Spinal cord (tissue), 10 donors: ENCODE results near the gene PARVA. TPM values are rescaled to one million over a fixed set of nuclear protein-coding genes. Genes with fewer than 3 reads are reported as not detected.

ENCODE experiments used
- DNase-seq, 6 donors: peaks; one replicate each; pipeline versions ENCODE4 v3.0.0 to v3.0.0-alpha.2; 2013 to 2015; ENCODE audit warnings: low spot score in 6 of 6, low read depth in 4 of 6
- H3K27ac ChIP-seq: one replicate; pipeline ENCODE4 v1.5.1; 2013; ENCODE audit warnings: low read depth, low read length, control low read depth
- H3K27me3 ChIP-seq: one replicate; pipeline ENCODE4 v1.6.1; 2013; ENCODE audit warnings: low read length; ENCODE audit not compliant: control insufficient read depth, insufficient read depth
- H3K36me3 ChIP-seq: one replicate; pipeline ENCODE4 v1.6.1; 2013; ENCODE audit warnings: low read length; ENCODE audit not compliant: control insufficient read depth, insufficient read depth
- H3K4me1 ChIP-seq: one replicate; pipeline ENCODE4 v1.6.1; 2013; ENCODE audit warnings: low read length; ENCODE audit not compliant: control insufficient read depth, insufficient read depth
- H3K4me3 ChIP-seq: one replicate; pipeline ENCODE4 v1.5.1; 2013; ENCODE audit warnings: low read depth, low read length, control low read depth
- H3K9me3 ChIP-seq: one replicate; pipeline ENCODE4 v1.6.1; 2013; ENCODE audit warnings: low read length; ENCODE audit not compliant: control insufficient read depth, insufficient read depth
- WGBS: methylation state at CpG from one replicate; pipeline ENCODE4 v1.1.5; 2013; ENCODE audit warnings: missing lambda C conversion rate; ENCODE audit not compliant: insufficient coverage; 5-methylcytosine and 5-hydroxymethylcytosine counted together
- polyA plus RNA-seq, 2 donors: library from polyadenylated mRNA; unstranded; fragments of 120-200 nt; gene quantifications; one replicate each; pipeline ENCODE4 v1.2.1, GENCODE V29; 2013; ENCODE audit not compliant: insufficient read length in 2 of 2
- total RNA-seq, 2 donors: library from RNA; depleted of rRNA in 1 of 2; stranded (reverse); fragments of 120-200 nt in 1 of 2; fragments of >200 nt in 1 of 2; gene quantifications; one replicate each; pipeline versions ENCODE4 v1.2.3 to v1.2.4, GENCODE V29; 2013 to 2014
- donor health status: healthy.

PARVA gene
- total and polyA plus RNA-seq, 4 donors = 19.1 to 36.3 (median 33.3) TPM

- H3K36me3 ChIP-seq = peaks cover 5% of the 10 kb centered on the region
- 100% methylated on average over 1 of the region's 4 CpGs for WGBS
- H3K27ac ChIP-seq = no peak overlapping the region
Observed at GRCh38 chr11:12478743-12479142, 101.4 kb downstream of the PARVA start.

DNA sequence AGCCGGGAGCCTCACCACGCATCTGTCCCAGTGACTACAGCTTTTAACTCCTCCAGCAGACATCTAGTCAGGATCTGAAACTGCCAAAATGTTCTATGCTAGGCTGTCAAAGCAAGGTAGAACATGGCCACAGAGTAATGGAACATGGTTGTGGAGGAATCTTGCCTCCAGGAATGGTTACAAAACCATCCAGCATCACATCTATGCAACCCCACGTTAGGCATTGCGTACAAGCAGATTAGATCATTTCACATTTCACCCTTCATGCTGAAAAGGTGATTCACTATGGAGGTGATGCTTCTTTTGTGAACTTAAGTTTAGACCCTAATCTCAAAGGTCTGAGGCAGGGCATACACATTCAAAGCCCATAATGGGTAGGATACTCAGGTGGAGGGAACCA, 103.0 kb downstream of the PARVA start:
- no peaks in the 10 kb centered on the region for H3K27me3 ChIP-seq
- no peak overlapping the region for H3K27ac ChIP-seq
- peaks cover 5% of the 10 kb centered on the region for H3K36me3 ChIP-seq
- no peaks in the 10 kb centered on the region for H3K4me1 ChIP-seq
- WGBS = 92% methylated on average over 2 of the region's 4 CpGs
- no peak for DNase-seq
- H3K4me3 ChIP-seq = no peak overlapping the region
- H3K9me3 ChIP-seq = no peaks in the 10 kb centered on the region

More at GRCh38 chr11:12478743-12479142, 101.4 kb downstream of the PARVA start:
- H3K27me3 ChIP-seq = no peaks in the 10 kb centered on the region
- DNase-seq = no peak
- no peaks in the 10 kb centered on the region for H3K9me3 ChIP-seq
- no peaks in the 10 kb centered on the region for H3K4me1 ChIP-seq
- no peak overlapping the region for H3K4me3 ChIP-seq

DNA sequence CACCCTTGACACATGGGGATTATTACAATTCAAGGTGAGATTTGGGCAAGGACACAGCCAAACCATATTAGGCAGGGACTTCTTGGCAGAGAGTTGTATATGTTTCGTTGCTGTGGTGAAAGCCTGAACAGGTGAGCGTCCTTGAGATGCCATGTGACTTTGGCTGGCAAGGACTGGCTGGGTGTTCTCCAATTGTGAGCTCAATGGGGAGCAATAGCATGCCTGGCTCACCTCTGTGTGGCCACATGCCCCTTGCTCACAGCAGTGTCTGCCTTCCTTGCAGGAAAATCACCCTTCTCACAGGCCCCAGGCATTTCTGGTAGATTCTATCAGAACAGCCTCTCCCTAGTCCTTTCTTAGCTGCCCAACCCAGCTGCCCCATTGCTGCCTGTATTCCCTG, 105.5 kb downstream of the PARVA start:
- no peak overlapping the region for H3K4me3 ChIP-seq
- no peak overlapping the region for H3K27ac ChIP-seq
- H3K9me3 ChIP-seq = no peaks in the 10 kb centered on the region
- H3K36me3 ChIP-seq = no peaks in the 10 kb centered on the region
- H3K27me3 ChIP-seq = no peaks in the 10 kb centered on the region
- DNase-seq = no peak
- 100% methylated on average over 2 of the region's 2 CpGs for WGBS
- no peaks in the 10 kb centered on the region for H3K4me1 ChIP-seq

- no peaks in the 10 kb centered on the region for H3K27me3 ChIP-seq
- H3K27ac ChIP-seq = no peak overlapping the region
- no peaks in the 10 kb centered on the region for H3K9me3 ChIP-seq
- DNase-seq = no peak
- H3K36me3 ChIP-seq = no peaks in the 10 kb centered on the region
- H3K4me3 ChIP-seq = no peak overlapping the region
- 100% methylated on average over 3 of the region's 5 CpGs for WGBS
- H3K4me1 ChIP-seq = no peaks in the 10 kb centered on the region
Observed at GRCh38 chr11:12483604-12484003, 106.2 kb downstream of the PARVA start.

DNA sequence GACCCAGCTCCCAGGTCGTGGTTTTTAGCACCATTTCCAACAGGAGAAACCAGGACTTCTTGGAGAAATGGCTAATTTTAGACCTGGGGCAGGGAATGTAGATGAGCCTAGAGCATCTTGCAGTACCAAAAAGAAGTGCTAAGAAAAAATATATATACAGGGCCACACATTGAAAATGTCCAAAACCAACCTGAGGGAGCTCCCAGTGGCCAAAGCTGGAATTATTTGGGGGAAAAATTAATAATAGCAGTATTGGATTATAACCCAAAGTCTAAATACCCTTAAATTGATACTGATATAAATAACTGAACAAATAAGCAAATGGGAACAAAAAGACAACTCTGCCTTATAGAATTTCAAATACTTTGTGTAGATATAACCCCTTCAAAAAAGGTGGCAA, 108.0 kb downstream of the PARVA start:
- H3K27me3 ChIP-seq = no peaks in the 10 kb centered on the region
- 25% methylated on average over 1 of the region's 1 CpG for WGBS
- H3K9me3 ChIP-seq = peaks cover 1% of the 10 kb centered on the region
- H3K36me3 ChIP-seq = no peaks in the 10 kb centered on the region
- H3K4me1 ChIP-seq = no peaks in the 10 kb centered on the region
- H3K27ac ChIP-seq = no peak overlapping the region
- DNase-seq = no peak
- no peak overlapping the region for H3K4me3 ChIP-seq

DNA sequence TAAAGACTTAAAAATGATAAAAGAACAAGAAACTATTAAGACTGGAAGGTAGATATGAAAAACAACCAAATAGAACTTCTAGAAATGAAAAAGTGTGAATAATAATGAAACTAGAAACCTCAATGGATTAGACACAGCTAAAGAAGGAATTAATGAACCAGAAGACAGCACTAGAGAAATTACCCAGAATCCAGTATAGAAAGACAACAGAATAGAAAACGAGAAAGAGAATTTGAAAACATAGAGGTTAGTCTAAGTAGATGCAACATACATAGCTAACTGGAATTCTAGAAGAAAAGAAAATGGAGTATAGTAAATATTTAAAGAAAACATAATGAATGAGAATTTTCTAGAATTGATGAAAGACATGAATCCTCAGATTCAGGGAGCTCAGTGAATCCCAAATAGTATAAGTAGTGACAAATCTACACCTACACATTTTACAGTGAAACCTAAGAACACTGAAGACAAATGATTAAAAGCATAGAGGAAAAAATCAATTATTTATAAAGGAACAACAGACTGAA, 111.9 kb downstream of the PARVA start:
- Histone ChIP-seq H3K27me3 (no peaks in the 10 kb centered on the region), H3K4me1 (no peaks in the 10 kb centered on the region), H3K9me3 (peaks cover 1% of the 10 kb centered on the region), H3K4me3 (no peak overlapping the region), H3K36me3 (no peaks in the 10 kb centered on the region), H3K27ac (no peak overlapping the region)
- DNase-seq = no peak
- WGBS = no CpG with 5 or more reads among the region's 1 CpG

- Histone ChIP-seq H3K27me3 (no peaks in the 10 kb centered on the region), H3K27ac (no peak overlapping the region), H3K4me3 (no peak overlapping the region), H3K9me3 (no peaks in the 10 kb centered on the region), H3K36me3 (peaks cover 3% of the 10 kb centered on the region), H3K4me1 (no peaks in the 10 kb centered on the region)
- no peak for DNase-seq
Observed at GRCh38 chr11:12494699-12495098, 117.3 kb downstream of the PARVA start.

DNA sequence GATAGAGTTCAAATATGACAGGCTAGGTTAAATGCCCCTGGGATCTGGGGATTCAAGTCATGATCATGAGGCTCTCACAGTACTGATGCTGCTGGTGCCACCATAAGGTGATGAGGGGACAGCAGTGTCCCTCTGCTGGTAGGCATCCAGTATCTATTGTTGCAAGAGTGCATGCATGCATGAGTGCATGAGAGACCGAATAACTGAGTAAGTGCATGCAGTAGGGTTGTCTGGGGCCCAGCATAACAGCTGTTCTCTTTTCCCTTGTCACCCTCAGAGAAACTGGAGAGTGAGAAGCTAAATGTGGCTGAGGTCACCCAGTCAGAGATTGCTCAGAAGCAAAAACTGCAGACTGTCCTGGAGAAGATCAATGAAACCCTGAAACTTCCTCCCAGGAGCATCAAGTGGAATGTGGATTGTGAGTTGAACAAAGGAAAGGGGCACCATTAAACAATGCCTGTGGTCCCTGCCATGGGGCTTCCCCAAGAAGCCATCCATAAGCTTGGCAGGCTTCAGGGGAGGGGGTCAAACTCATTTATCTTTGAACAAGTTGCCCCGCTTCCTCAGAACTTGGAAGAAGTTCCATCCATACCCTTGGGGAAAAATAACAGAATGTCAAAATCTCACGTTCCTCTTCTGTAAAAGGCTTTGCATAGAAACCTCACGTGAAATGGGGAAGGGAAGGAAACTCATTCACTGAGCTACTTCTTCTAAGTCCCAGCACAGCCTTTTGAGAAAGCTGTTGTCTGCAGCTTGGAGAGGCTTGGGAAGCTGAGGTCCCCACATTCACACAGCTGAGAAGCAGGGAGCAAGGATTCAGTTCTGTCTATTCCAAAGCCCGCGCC, 119.0 kb downstream of the PARVA start:
- no peaks in the 10 kb centered on the region for H3K9me3 ChIP-seq
- 90% methylated on average over 3 of the region's 6 CpGs for WGBS
- H3K27me3 ChIP-seq = no peaks in the 10 kb centered on the region
- DNase-seq = no peak
- H3K4me3 ChIP-seq = no peak overlapping the region
- H3K4me1 ChIP-seq = no peaks in the 10 kb centered on the region
- H3K27ac ChIP-seq = no peak overlapping the region
- H3K36me3 ChIP-seq = peaks cover 3% of the 10 kb centered on the region

GRCh38 chr11:12497431-12497830, 120.1 kb downstream of the PARVA start:
- H3K27ac ChIP-seq = no peak overlapping the region
- no peak overlapping the region for H3K4me3 ChIP-seq
- H3K36me3 ChIP-seq = peaks cover 3% of the 10 kb centered on the region
- H3K27me3 ChIP-seq = no peaks in the 10 kb centered on the region
- WGBS = 60% methylated on average over 7 of the region's 7 CpGs
- H3K9me3 ChIP-seq = no peaks in the 10 kb centered on the region
- no peak for DNase-seq
- H3K4me1 ChIP-seq = no peaks in the 10 kb centered on the region

DNA sequence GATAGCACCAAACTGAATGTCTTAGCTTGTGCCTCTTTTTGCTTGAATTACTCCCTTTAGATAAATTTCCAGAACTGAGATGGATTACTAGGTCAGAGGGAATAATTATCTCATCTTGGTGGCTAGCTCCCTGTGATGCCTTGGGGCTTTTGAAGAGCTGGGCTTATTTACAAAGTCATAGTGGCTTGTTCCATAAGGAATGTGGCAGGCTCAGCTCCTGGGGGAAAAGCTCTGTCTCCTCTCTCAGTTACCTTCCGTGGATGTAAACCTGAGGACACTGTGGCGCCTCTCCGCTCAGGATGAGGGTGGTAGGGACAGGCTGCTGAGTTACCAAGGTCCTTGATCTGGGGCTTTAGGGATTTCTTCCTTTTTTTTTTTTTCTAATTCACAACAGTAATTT, 121.7 kb downstream of the PARVA start:
- Histone ChIP-seq H3K9me3 (no peaks in the 10 kb centered on the region), H3K36me3 (peaks cover 3% of the 10 kb centered on the region), H3K4me3 (no peak overlapping the region), H3K4me1 (no peaks in the 10 kb centered on the region), H3K27me3 (no peaks in the 10 kb centered on the region), H3K27ac (no peak overlapping the region)
- no CpG with 5 or more reads among the region's 3 CpGs for WGBS
- no peak for DNase-seq
